Smooth muscle cell (in vitro differentiated cells): ENCODE data around the gene KIF5A. TPM values are rescaled to one million over a fixed set of nuclear protein-coding genes. Genes with fewer than 3 reads are reported as not detected.

ENCODE experiments used
- DNase-seq: peaks from one replicate; lab custom pipeline; 2025; ENCODE audit not compliant: unreplicated experiment; lab: John Stamatoyannopoulos, UW
- H2AFZ ChIP-seq: fragments of 200-600 bp; sonication (generic); 2 replicates; pipeline ENCODE4 v1.6.0; 2016; ENCODE audit warnings: antibody characterized with exemption, low read depth, mild to moderate bottlenecking
- H3F3A ChIP-seq: fragments of 200-600 bp; sonication (generic); 2 replicates; pipeline ENCODE4 v1.6.0; 2017; ENCODE audit warnings: antibody characterized with exemption, low read depth
- H3K27ac ChIP-seq: fragments of 200-600 bp; sonication (generic); 2 replicates; pipeline ENCODE4 v1.5.1; 2016; ENCODE audit warnings: low read depth, mild to moderate bottlenecking
- H3K27me3 ChIP-seq: fragments of 200-600 bp; sonication (generic); 2 replicates; pipeline ENCODE4 v1.6.1; 2016; ENCODE audit warnings: low read depth, mild to moderate bottlenecking
- H3K36me3 ChIP-seq: fragments of 200-600 bp; sonication (generic); 2 replicates; pipeline ENCODE4 v1.5.1; 2016; ENCODE audit warnings: low read depth
- H3K4me1 ChIP-seq: fragments of 200-600 bp; sonication (generic); 2 replicates; pipeline ENCODE4 v1.5.1; 2016; ENCODE audit warnings: low read depth
- H3K4me2 ChIP-seq: fragments of 200-600 bp; sonication (generic); 2 replicates; pipeline ENCODE4 v1.6.0; 2016; ENCODE audit warnings: mild to moderate bottlenecking
- H3K4me3 ChIP-seq: fragments of 200-600 bp; sonication (generic); 2 replicates; pipeline ENCODE4 v1.5.1; 2016; ENCODE audit warnings: mild to moderate bottlenecking
- H3K79me2 ChIP-seq: fragments of 200-600 bp; sonication (generic); 2 replicates; pipeline ENCODE4 v1.6.0; 2016; ENCODE audit warnings: low read depth, mild to moderate bottlenecking
- H3K9ac ChIP-seq: fragments of 200-600 bp; sonication (generic); 2 replicates; pipeline ENCODE4 v1.6.0; 2016; ENCODE audit warnings: low read depth
- H3K9me3 ChIP-seq: fragments of 200-600 bp; sonication (generic); replicated peaks from 2 replicates; pipeline ENCODE4 v1.5.1; 2016; ENCODE audit warnings: low read depth
- H4K20me1 ChIP-seq: fragments of 200-600 bp; sonication (generic); 2 replicates; pipeline ENCODE4 v1.6.0; 2016; ENCODE audit warnings: low read depth
- WGBS: methylation state at CpG from one replicate; pipeline ENCODE4 v1.1.7; 2016; ENCODE audit warnings: low lambda C conversion rate; 5-methylcytosine and 5-hydroxymethylcytosine counted together
- polyA plus RNA-seq: library from polyadenylated mRNA; unstranded; fragments of >200 nt; fragmentation: Nextera tagmentation; extraction: Ambion mirVana; gene quantifications from 2 replicates; pipeline ENCODE4 v1.2.1, GENCODE V29; 2016
- total RNA-seq: library from RNA; depleted of rRNA; stranded (reverse); fragments of >200 nt; gene quantifications from 2 replicates; pipeline ENCODE4 v1.2.3, GENCODE V29; 2014
- TF ChIP-seq, protein P1 (sequence below): fragments of 200-600 bp; sonication (generic); IDR thresholded peaks from 2 replicates; pipeline ENCODE4 v1.5.1; 2017; ENCODE audit warnings: borderline replicate concordance, mild to moderate bottlenecking, antibody characterized with exemption; ENCODE audit not compliant: insufficient read depth, poor library complexity, severe bottlenecking

The KIF5A gene
- total and polyA plus RNA-seq, 2 experiments from 2014 or later: 0.34 to 2.8 TPM

- H3K36me3 ChIP-seq: no peaks in the 10 kb centered on the region
- no peaks in the 10 kb centered on the region for H3K9me3 ChIP-seq
- TF ChIP-seq, protein P1, sequence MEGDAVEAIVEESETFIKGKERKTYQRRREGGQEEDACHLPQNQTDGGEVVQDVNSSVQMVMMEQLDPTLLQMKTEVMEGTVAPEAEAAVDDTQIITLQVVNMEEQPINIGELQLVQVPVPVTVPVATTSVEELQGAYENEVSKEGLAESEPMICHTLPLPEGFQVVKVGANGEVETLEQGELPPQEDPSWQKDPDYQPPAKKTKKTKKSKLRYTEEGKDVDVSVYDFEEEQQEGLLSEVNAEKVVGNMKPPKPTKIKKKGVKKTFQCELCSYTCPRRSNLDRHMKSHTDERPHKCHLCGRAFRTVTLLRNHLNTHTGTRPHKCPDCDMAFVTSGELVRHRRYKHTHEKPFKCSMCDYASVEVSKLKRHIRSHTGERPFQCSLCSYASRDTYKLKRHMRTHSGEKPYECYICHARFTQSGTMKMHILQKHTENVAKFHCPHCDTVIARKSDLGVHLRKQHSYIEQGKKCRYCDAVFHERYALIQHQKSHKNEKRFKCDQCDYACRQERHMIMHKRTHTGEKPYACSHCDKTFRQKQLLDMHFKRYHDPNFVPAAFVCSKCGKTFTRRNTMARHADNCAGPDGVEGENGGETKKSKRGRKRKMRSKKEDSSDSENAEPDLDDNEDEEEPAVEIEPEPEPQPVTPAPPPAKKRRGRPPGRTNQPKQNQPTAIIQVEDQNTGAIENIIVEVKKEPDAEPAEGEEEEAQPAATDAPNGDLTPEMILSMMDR: no peak
- H3K79me2 ChIP-seq: peaks cover 39% of the 10 kb centered on the region
- peak within 1 kb of the TSS; percentile 99 for H3K9ac ChIP-seq
- H3K4me2 ChIP-seq: peak within 1 kb of the TSS; percentile 88
- peak within 1 kb of the TSS; percentile 84 for H2AFZ ChIP-seq
- H3F3A ChIP-seq: peaks cover 12% of the 10 kb centered on the region
- peak within 1 kb of the TSS; percentile 86 for H3K4me3 ChIP-seq
- peaks cover 35% of the 10 kb centered on the region for H4K20me1 ChIP-seq
- H3K4me1 ChIP-seq: peaks cover 25% of the 10 kb centered on the region
- peak; percentile 76 for DNase-seq
- H3K27me3 ChIP-seq: peaks cover 12% of the 10 kb centered on the region
- 1% methylated on average over 38 of the region's 56 CpGs for WGBS
- H3K27ac ChIP-seq: peak within 1 kb of the TSS; percentile 78
Observed at GRCh38 chr12:57546438-57547287, 3.2 kb upstream of the KIF5A start, which contains the start of gene DCTN2. TSS of gene DCTN2 (minus strand) at chr12:57547192. CDS start at chr12:57547063, 129 bp downstream.

GRCh38 chr12:57547288-57548012 is 2.4 kb upstream of the KIF5A start:
- WGBS: 27% methylated on average over 9 of the region's 9 CpGs
- Histone ChIP-seq H3K4me3 (peak overlapping the region; percentile 86), H3F3A (peaks cover 12% of the 10 kb centered on the region), H3K9ac (no peak overlapping the region), H3K27me3 (peaks cover 12% of the 10 kb centered on the region), H3K27ac (no peak overlapping the region), H2AFZ (peak overlapping the region; percentile 84), H3K4me2 (peak overlapping the region; percentile 88), H3K4me1 (peaks cover 31% of the 10 kb centered on the region), H3K79me2 (peaks cover 36% of the 10 kb centered on the region), H3K9me3 (no peaks in the 10 kb centered on the region), H4K20me1 (peaks cover 32% of the 10 kb centered on the region), H3K36me3 (no peaks in the 10 kb centered on the region)
- TF ChIP-seq, protein P1: no peak
- no peak for DNase-seq

GRCh38 chr12:57548013-57548315 is 1.9 kb upstream of the KIF5A start:
- H3K27me3 ChIP-seq: peaks cover 12% of the 10 kb centered on the region
- peaks cover 36% of the 10 kb centered on the region for H3K79me2 ChIP-seq
- H3K4me1 ChIP-seq: peaks cover 36% of the 10 kb centered on the region
- no peak overlapping the region for H2AFZ ChIP-seq
- no peak for DNase-seq
- no peak overlapping the region for H3K9ac ChIP-seq
- peaks cover 12% of the 10 kb centered on the region for H3F3A ChIP-seq
- no peaks in the 10 kb centered on the region for H3K9me3 ChIP-seq
- no peak overlapping the region for H3K4me2 ChIP-seq
- H3K4me3 ChIP-seq: no peak overlapping the region
- TF ChIP-seq, protein P1: no peak
- no peak overlapping the region for H3K27ac ChIP-seq
- H4K20me1 ChIP-seq: peaks cover 29% of the 10 kb centered on the region
- no peaks in the 10 kb centered on the region for H3K36me3 ChIP-seq
- 99% methylated on average over 2 of the region's 2 CpGs for WGBS
